Gastrocnemius medialis (tissue), 4 donors: ENCODE data around the gene IL4R. TPM values are rescaled to one million over a fixed set of nuclear protein-coding genes. Genes with fewer than 3 reads are reported as not detected.
A peak's percentile ranks its signal among the peaks of the same experiment; 100 is the strongest.

Source experiments
- ATAC-seq, 2 donors: fragments of 150-250 bp; one replicate each; pipeline ENCODE4 v1.9.1; 2016
- DNase-seq, 2 donors: peaks; one replicate each; pipeline ENCODE4 v3.0.0-alpha.2; 2019
- H3K27ac ChIP-seq, 4 donors: fragments of 200-600 bp; sonication (generic); 1 replicate in 1 of 4; 2 replicates in 3 of 4; pipeline ENCODE4 v1.5.1; 2016 to 2018; ENCODE audit warnings: mild to moderate bottlenecking in 2 of 4, moderate library complexity in 1 of 4
- H3K27me3 ChIP-seq, 3 donors: fragments of 200-600 bp; sonication (generic) in 2 of 3; 1 replicate in 1 of 3; 2 replicates in 2 of 3; pipeline versions ENCODE4 v1.5.1 to v1.6.0; 2016 to 2019; ENCODE audit warnings: mild to moderate bottlenecking in 1 of 3, moderate library complexity in 1 of 3
- H3K36me3 ChIP-seq, 2 donors: fragments of 200-600 bp; sonication (generic) in 1 of 2; one replicate each; pipeline ENCODE4 v1.5.1; 2017 to 2018
- H3K4me1 ChIP-seq, 2 donors: fragments of 200-600 bp; sonication (generic) in 1 of 2; one replicate each; pipeline ENCODE4 v1.5.1; 2016 to 2017; ENCODE audit warnings: mild to moderate bottlenecking in 2 of 2
- H3K4me3 ChIP-seq, 4 donors: fragments of 200-600 bp; sonication (generic) in 3 of 4; 1 replicate in 1 of 4; 2 replicates in 3 of 4; pipeline ENCODE4 v1.5.1; 2016 to 2019; ENCODE audit warnings: mild to moderate bottlenecking in 2 of 4
- H3K9me3 ChIP-seq, 3 donors: fragments of 200-600 bp; sonication (generic) in 2 of 3; 1 replicate in 1 of 3; 2 replicates in 2 of 3; pipeline ENCODE4 v1.5.1; 2016 to 2019
- POLR2A ChIP-seq, 2 donors: fragments of 450-650 bp; IDR thresholded peaks; one replicate each; pipeline ENCODE4 v1.6.1; 2017; ENCODE audit warnings: antibody characterized with exemption in 2 of 2, mild to moderate bottlenecking in 2 of 2, moderate library complexity in 2 of 2
- in situ Hi-C, 4 donors: fragments of 200-750 bp; cut with MboI; loops; one replicate each; pipeline versions ENCODE4 v1.15.0 to v1.8.0; 2017; ENCODE audit warnings: low sequenced_read_pairs in 4 of 4
- intact Hi-C: fragments of 100-400 bp; cut with DNase I; formaldehyde crosslinking; loops from one replicate; pipeline ENCODE4 v1.15.1; 2023; ENCODE audit warnings: low total_unique reads
- total RNA-seq, 4 donors: library from RNA; depleted of rRNA; stranded (reverse); fragments of >200 nt; gene quantifications; one replicate each; pipeline versions ENCODE4 v1.1.0 to v1.2.3, GENCODE V29; 2016
- TF ChIP-seq, protein P1 (sequence below), 5 experiments: fragments of 450-650 bp in 3 of 5; fragments of 200-600 bp in 2 of 5; sonication (generic) in 2 of 5; IDR thresholded peaks in 4 of 5; conservative IDR thresholded peaks in 1 of 5; 1 replicate in 4 of 5; 2 replicates in 1 of 5; pipeline ENCODE4 v1.5.1; 2016 to 2019; ENCODE audit warnings: antibody characterized with exemption in 5 of 5, mild to moderate bottlenecking in 3 of 5, moderate library complexity in 3 of 5

IL4R gene
- total RNA-seq, 4 donors from 2014 or later: 4.5 to 7.4 (median 6.5) TPM

- Histone ChIP-seq H3K9me3 (no peaks in the 10 kb centered on the region), H3K27me3 (no peaks in the 10 kb centered on the region), H3K4me1 (peaks cover 0 to 7% of the 10 kb centered on the region in 2 donors), H3K36me3 (no peaks in the 10 kb centered on the region), H3K27ac (no peak overlapping the region), H3K4me3 (no peak overlapping the region)
- ATAC-seq (no peak), DNase-seq (no peak)
- intact Hi-C loops (no loop called here), in situ Hi-C loops (loop anchor here in 3 of 4 donors (5.0 to 25.0 kb wide), 4 partner anchors 133 to 206 kb away; no protein-coding TSS in a partner anchor)
- TF ChIP-seq, protein P1, sequence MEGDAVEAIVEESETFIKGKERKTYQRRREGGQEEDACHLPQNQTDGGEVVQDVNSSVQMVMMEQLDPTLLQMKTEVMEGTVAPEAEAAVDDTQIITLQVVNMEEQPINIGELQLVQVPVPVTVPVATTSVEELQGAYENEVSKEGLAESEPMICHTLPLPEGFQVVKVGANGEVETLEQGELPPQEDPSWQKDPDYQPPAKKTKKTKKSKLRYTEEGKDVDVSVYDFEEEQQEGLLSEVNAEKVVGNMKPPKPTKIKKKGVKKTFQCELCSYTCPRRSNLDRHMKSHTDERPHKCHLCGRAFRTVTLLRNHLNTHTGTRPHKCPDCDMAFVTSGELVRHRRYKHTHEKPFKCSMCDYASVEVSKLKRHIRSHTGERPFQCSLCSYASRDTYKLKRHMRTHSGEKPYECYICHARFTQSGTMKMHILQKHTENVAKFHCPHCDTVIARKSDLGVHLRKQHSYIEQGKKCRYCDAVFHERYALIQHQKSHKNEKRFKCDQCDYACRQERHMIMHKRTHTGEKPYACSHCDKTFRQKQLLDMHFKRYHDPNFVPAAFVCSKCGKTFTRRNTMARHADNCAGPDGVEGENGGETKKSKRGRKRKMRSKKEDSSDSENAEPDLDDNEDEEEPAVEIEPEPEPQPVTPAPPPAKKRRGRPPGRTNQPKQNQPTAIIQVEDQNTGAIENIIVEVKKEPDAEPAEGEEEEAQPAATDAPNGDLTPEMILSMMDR (IDR thresholded peaks at IDR 0.05 in 4 of 5, conservative IDR thresholded peaks at IDR 0.05 in 1 of 5): no peak
- TF ChIP-seq POLR2A (IDR thresholded peaks at IDR 0.05): no peak
Observed at GRCh38 chr16:27370318-27370717, 56.5 kb downstream of the IL4R start.

DNA sequence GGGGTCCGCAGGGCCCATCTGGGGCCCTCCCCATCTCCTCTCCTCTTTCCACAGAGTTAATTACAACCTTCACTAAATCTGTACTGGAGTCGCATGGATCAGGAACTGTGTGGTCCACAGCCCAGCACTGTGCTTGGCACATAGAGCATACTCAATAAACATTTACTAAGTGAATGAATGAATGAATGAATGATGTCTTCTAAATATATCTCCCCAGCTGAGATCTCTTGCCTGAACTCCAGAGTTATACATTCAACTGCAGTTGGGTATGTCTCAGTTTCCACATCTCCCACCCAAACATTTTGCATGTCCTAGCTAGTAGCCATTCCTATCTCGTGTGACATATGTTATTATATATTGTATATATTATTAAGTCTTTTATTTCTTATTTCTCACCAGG lies 59.5 kb downstream of the IL4R start:
- no peaks in the 10 kb centered on the region for H3K4me1 ChIP-seq
- ATAC-seq: no peak
- no peak for TF ChIP-seq POLR2A (IDR thresholded peaks at IDR 0.05)
- TF ChIP-seq, protein P1 (IDR thresholded peaks at IDR 0.05 in 4 of 5, conservative IDR thresholded peaks at IDR 0.05 in 1 of 5): no peak
- DNase-seq: no peak
- intact Hi-C loops: no loop called here
- no peaks in the 10 kb centered on the region for H3K27me3 ChIP-seq
- H3K9me3 ChIP-seq: no peaks in the 10 kb centered on the region
- no peaks in the 10 kb centered on the region for H3K36me3 ChIP-seq
- in situ Hi-C loops: loop anchor here in 3 of 4 donors (5.0 to 25.0 kb wide), 4 partner anchors 136 to 209 kb away; no protein-coding TSS in a partner anchor
- H3K4me3 ChIP-seq: no peak overlapping the region
- H3K27ac ChIP-seq: no peak overlapping the region

- TF ChIP-seq, protein P1 (IDR thresholded peaks at IDR 0.05 in 4 of 5, conservative IDR thresholded peaks at IDR 0.05 in 1 of 5): no peak
- no peak for TF ChIP-seq POLR2A (IDR thresholded peaks at IDR 0.05)
- Histone ChIP-seq H3K27me3 (no peaks in the 10 kb centered on the region), H3K4me3 (no peak overlapping the region), H3K36me3 (no peaks in the 10 kb centered on the region), H3K27ac (no peak overlapping the region), H3K9me3 (no peaks in the 10 kb centered on the region), H3K4me1 (no peaks in the 10 kb centered on the region)
- ATAC-seq (no peak), DNase-seq (no peak)
- in situ Hi-C loops: loop anchor here in 3 of 4 donors (5.0 to 25.0 kb wide), 4 partner anchors 137 to 210 kb away; no protein-coding TSS in a partner anchor
- intact Hi-C loops: no loop called here
Observed at GRCh38 chr16:27374221-27374803, 60.5 kb downstream of the IL4R start.

- H3K27ac ChIP-seq: no peak overlapping the region
Observed at GRCh38 chr16:27374804-27375425, 61.1 kb downstream of the IL4R start.

More at GRCh38 chr16:27374804-27375425, 61.1 kb downstream of the IL4R start:
- DNase-seq (peak in 1 of 2 donors; percentile 35), ATAC-seq (peak; percentile 26 to 55)
- H3K36me3 ChIP-seq: no peaks in the 10 kb centered on the region
- no peaks in the 10 kb centered on the region for H3K9me3 ChIP-seq
- H3K4me3 ChIP-seq: no peak overlapping the region
- in situ Hi-C loops (loop anchor here in 3 of 4 donors (5.0 to 25.0 kb wide), 4 partner anchors 138 to 210 kb away; no protein-coding TSS in a partner anchor), intact Hi-C loops (no loop called here)
- H3K27me3 ChIP-seq: no peaks in the 10 kb centered on the region
- H3K4me1 ChIP-seq: no peaks in the 10 kb centered on the region
- TF ChIP-seq, protein P1 (IDR thresholded peaks at IDR 0.05 in 4 of 5, conservative IDR thresholded peaks at IDR 0.05 in 1 of 5): peak in 2 of 5 experiments; percentile 17 to 28
- TF ChIP-seq POLR2A (IDR thresholded peaks at IDR 0.05): peak; percentile 7 to 8
